Stimulated activated CD8-positive, alpha-beta memory T cell treated with anti-CD3 and anti-CD28 coated beads, Interleukin-12 subunit alpha, Interleukin-12 subunit beta, amount 100 ng/mL, for 1 hour (primary cell): Measurements from ENCODE around the gene TRMT61B.
A peak's percentile ranks its signal among the peaks of the same experiment; 100 is the strongest.

ENCODE experiments used
- DNase-seq: peaks from one replicate; pipeline ENCODE4 v3.0.0-alpha.2; 2020; ENCODE audit warnings: low read depth

Gene TRMT61B

DNA sequence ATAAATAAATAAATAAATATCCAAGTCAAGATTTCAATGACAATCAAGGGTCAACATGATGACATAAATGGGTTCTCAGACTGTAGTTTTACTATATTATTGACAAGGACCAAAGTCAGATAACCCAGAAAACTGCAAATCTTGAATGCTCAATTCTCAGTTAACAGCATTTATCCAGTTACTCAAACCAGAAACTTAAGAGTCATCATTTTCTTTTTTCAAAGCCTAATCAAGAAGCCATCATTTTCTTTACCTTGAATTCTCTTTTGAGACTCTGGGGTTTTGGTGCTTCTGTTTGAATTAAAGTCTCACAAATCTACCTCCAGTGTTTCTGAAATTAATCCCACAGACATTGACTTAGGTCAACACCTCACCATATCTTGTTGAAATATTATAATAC lies 14.1 kb downstream of the TRMT61B start:
- DNase-seq, result no peak

DNA sequence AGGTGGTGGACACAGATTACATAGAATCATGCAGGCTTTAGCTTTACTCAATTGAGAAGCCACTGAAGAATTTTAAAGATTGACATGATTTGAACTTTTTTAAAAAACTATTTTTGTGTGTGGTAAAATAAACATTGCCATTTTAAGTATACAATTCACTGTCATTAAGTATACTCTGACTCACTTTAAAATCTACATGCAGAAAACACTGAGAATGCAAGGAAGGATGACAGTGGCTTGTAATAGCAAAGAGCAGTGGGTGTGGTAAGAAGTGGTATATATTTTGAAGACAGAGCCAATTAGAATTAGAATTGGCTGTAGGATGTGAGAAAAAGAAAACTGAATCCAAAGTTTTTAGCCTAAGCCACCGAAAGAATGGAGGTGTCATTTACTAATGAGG lies 14.9 kb downstream of the TRMT61B start:
- DNase-seq, result no peak

DNA sequence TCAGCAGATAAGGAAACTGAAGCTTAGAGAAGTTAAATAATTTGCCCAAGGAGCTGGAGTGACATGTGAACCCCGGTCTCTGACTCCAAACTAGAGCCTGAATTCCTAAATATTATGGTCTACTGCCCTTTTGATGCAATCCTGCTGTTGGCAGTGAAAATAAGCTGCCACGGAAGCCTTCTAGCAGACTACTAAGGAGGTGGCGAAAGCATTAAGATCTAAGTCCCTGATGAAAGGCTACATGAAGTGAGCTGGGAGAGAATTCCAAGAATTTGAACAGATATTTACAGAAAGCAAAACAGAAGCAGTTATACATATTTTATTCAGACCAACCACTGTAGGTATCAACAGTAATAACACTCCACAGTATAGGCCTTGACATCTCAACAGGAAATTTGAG lies 28.1 kb downstream of the TRMT61B start:
- DNase-seq, result no peak

DNA sequence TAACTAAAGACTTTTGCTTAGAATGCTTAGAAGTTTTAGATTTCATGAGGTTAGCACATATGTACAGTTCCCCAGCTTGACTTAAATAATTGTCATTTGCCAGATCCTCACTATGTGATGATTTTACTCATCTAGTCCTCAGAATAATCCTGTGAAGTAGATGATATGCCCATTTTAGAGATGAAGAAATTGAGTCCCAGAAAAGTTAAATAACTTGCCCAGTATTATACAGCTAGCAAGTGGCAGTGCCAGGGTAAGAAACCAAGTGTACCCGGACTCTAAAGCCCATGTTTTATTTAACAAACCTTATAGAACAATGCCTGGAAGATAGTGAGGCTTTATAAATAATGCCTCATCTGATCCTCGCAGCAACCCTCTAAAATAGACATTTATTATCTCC lies 31.1 kb downstream of the TRMT61B start:
- DNase-seq, result no peak

DNA sequence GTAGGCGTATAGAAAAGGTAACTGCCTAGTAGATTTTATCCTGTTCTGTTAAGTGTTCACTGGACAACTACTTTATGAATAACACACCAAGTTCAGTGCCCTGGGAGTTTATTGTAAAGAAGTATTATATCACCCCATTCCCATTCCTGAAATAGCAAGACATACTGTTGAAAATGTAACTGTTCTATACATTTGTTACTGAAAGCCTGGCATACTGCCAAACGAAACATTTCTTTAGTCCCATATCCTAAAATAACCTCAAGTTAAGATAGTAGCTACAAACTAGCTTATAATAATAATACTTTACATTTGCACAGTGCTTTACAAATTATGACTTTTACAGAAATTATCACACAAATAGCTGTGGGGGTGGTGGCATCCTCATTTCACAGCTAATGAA lies 34.3 kb downstream of the TRMT61B start:
- no peak for DNase-seq

DNA sequence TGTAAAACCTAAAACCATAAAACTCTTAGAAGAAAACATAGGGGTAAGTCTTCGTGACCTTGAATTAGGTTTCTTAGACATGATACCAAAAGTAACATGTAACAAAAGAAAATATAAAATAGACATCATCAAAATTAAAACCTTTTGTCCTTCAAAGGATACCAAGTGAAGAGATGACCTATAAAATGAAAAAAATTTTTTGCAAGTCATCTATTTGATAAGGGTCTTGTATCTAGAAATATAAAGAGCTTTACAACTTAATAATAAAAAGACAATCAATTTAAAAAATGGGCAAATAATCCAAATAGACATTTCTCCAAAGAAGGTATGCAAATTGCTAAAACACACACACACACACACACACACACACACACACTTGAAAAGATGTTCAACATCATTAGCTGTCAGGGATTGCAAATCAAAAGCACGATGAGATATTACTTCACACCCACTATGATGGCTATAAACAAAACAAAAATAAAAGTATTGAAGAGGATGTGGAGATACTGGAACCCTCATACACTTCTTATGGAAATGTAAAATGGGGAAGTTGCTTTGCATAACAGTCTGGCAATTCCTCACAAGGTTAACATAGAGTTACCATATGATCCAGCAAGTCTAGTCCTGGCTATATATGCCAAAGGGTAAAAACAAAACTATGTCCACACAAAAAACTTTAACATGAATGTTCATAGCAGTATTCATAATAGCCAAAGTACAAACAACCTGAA lies 36.2 kb downstream of the TRMT61B start:
- DNase-seq, result no peak

DNA sequence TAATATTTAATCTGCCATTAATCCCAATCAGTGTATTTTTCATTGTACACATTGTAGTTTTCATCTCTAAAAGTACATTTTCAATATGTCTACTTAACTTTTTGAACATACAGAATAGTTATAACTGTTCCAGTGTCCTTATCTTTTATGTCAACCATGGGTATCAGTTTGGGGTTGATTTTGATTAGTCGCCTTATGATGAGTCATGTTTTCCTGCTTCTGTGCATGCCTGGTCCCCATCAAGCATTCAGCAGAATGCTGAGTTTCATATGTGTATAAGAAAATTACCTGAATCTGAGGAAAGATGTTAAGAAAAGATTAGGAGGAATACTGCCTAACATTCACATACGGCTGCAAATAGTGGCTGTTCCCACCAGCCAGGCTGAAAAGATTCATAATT lies 41.7 kb downstream of the TRMT61B start:
- DNase-seq, result no peak

DNA sequence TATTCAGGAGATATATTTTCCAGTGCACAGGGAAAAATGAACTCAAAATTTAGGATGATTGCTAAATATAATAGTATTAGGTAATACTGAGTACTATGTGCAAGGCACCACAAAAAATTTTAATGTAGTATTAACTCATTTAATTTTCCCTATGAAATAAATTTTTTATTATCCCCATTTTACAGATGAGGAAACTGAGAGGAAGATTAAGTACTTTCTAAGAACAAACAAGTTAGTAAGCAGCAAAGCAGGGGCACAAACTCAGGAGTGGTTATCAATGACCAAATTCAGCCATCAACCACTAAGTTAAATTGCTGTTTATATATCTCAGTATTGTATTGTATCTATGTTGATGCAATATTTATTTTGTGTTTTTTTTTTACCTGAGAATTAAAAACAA lies 45.2 kb downstream of the TRMT61B start:
- no peak for DNase-seq

DNA sequence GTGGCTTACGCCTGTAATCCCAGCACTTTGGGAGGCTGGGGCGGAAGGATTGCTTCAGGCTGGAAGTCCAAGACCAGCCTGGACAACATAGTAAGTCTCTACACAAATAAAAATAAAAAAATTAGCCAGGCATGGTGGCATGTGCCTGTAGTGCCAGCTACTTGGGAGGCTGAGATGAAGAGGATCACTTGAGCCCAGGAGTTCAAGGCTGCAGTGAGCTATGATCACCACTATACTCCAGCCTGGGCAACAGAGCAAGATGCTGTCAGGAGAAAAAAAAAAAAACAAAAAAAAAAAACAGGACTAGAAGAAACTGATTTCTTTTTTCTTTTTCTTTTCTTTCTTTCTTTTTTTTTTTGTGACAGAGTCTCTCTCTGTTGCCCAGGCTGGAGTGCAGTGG lies 45.9 kb downstream of the TRMT61B start:
- DNase-seq, result no peak

DNA sequence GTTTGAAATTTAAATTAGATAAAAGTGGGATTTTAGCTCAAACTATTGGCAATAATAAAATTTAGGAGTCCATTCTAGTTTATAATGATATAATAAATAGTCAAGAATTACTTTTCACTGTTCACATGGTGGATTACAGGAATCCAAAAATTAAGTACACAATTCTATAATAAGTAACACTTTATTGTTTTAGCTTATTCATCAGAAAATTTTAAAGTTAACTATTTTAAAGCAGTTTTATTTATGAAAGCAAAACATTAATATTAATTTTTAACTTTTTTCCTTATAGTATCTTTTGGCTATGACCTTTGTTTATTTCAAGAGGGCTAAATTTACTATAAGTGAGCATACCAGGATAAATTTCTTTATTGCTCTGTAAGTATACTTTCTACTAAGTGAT lies 48.1 kb downstream of the TRMT61B start:
- DNase-seq, result no peak

DNA sequence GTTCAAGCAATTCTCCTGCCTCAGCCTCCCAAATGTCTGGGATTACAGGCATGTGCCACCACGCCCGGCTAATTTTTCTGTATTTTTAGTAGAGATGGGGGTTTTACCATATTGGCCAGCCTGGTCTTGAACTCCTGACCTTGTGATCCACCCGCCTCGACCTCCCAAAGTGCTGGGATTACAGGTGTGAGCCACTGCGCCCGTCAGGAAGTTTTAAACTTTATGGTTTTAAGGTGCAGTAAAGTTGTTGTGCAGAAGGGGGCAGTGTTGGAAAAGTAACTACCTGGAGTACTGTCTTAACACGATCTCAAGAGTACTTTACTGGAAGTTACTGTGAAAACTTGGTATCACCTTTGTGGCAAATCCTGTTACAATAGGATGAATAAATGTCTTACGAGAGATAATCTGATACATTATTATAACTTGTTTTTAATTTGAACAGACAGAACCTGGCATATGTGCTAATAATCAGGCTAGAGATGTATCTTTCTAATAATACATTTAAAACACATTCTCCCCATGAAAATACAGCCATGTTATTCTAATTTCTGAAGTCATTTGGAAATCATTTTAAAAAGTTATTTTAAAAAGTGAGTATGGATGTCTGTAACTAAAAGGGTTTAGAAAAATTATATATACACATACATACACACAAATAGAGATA lies 48.7 kb downstream of the TRMT61B start:
- peak; percentile 46 for DNase-seq

DNA sequence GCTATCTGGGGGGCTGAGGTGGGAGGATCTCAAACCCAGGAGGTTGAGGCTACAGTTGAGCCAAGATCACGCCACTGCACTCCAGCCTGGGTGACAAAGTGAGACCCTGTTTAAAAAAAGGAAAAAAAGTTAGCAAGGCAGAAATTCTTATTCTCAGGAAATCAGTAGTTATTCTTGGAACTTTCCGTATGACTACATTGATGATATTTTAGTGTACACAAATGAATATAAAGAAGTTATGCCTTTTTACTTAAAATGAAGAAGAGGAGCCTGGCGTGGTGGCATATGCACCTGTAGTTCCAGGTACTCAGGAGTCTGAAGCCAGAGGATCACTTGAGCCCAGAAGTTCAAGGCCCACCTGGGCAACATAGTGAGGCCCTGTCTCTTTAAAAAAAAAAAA lies 52.1 kb downstream of the TRMT61B start:
- no peak for DNase-seq

DNA sequence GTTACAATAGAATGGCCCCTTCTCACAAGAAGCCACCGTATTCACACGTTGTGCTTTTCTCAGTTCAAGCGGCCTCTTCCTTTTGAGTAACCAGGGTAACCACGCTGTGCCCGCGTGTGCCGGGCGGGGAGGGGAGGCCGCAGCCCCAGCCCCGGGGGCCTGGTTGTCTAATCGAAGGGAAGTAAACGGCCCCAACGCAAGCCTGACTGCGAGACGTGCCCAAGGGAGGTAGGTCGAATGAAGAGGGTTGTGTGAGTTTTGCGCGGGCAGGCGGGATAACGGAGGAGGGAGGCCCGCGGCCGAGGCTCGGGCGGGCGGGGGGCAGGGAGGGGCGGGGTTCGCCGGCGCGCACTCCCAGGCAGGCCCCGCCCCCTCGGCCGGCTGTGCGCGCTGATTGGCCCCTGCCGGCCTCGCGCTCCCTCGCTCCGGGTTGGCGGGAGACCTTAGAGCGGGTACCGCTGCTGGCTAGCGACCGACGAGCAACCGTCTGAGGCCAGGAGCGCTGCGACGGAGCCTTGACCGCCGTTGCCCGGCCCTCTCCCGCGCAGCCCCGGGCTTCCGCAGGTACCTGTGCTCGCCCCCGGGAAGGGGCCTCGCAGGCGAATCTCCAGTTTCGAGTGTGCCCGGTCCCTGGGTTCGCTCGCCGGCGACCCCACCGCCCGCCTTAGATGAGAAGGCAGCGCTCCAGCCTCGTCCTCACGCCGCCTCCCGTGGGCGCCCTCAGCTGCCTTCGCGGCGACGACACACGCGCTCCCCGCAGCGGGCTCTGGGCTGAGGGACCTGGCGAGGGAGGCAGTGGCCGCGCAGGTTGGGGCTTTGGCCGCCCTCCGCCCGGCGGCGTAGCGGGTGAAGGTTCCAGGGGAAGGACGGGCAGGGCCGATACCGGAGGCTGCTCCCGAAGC lies 59.5 kb downstream of the TRMT61B start, which contains the start of gene SPDYA:
Gene SPDYA (plus strand): TSS at position 451 of the 902 bp plus-strand sequence. CDS start 5,181 bp downstream, outside the sequence.
- DNase-seq, result peak; percentile 52

DNA sequence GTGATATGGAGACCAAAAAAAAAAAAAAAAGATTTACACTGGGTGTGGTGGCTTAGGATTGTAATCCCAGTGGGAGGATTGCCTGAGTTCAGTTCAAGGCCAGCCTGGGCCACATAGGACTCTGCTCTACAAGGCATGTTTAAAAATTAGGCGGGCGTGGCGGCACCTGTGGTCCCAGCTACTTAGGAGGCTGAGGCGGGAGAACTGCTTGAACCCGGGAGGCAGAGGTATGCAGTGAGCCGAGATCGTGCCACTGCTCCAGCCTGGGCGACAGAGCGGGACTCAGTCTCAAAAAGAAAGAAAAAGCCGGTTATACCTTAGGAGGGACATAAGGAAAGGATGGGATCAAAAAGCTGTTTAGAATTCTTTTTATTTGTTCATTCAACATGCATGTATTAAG lies 60.2 kb downstream of the TRMT61B start:
- no peak for DNase-seq

DNA sequence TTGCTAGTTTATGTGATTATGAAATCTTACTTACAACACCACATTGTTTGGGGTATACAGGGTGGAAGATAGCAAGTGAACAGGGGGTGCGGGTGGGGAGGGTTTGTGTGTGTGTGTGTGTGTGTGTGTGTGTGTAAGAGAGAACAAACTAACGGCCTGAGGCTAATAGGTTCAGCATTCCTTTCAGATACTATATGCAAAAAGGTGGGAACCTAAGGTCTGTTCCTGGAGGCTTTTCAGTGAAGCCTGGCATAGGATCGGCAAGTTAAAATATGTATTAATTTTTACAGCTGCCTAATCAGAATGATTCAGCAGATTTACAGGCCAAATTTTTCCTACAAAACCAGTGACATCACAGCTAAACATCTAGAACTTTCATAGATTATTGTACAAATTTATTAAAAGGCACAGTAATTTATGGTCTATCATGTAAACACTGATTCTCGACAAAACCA lies 67.1 kb downstream of the TRMT61B start:
- DNase-seq, result no peak

DNA sequence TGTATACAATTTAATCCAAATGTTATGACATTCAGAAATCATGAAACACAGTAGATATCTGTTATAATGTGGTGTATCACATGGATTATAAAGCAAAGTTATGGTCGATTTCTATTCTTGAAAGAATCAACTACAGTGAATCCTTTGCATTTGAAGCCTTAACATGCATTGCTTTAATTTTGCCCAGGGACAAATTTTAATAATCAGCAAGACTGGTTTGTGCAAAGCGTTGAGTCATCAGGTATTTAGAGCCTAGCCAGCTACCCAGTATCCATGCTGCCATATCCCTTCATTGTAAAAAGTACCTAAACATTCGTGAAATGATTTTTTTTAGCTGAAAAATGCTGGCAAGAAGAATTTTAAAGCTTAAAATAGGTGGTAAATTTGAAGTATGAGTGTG lies 68.4 kb downstream of the TRMT61B start:
- no peak for DNase-seq
